IMR-90 (cell line): ENCODE measurements around the gene TRAPPC12. TPM values are rescaled to one million over a fixed set of nuclear protein-coding genes. Genes with fewer than 3 reads are reported as not detected.

Experiments used
- ATAC-seq: fragments of 200-7000 bp; cut with Tn5 transposase; 2 replicates; pipeline ENCODE4 v1.9.1; 2020; ENCODE audit warnings: low read depth, mild to moderate bottlenecking, moderate library complexity
- BruUV-seq: library from RNA; stranded (reverse); fragments of 400-500 nt; replicated peaks from 2 replicates; lab custom pipeline; 2021; lab: Mats Ljungman, UMichigan
- CTCF ChIA-PET: fragments of 300-600 bp; formaldehyde crosslinking; extraction: SDS; loops from one replicate; lab custom pipeline; 2021; ENCODE audit warnings: antibody characterized with exemption; lab: Yijun Ruan, JAX
- POLR2A ChIA-PET: fragments of 300-600 bp; sonication (Branson Sonifier 250); formaldehyde crosslinking; loops from one replicate; lab custom pipeline; 2022; ENCODE audit warnings: antibody characterized with exemption; ENCODE audit not compliant: unreplicated experiment; lab: Charles Lee
- DNase-seq: peaks from one replicate; pipeline ENCODE4 v3.0.0; 2013
- H2AFZ ChIP-seq: replicated peaks from 2 replicates; pipeline ENCODE3; 2013; ENCODE audit warnings: low read length, mild to moderate bottlenecking; ENCODE audit not compliant: poor library complexity
- H2AK5ac ChIP-seq: 2 replicates; pipeline ENCODE4 v1.6.1; 2013; ENCODE audit warnings: low read depth, low read length, inconsistent platforms
- H2AK9ac ChIP-seq: replicated peaks from 2 replicates; pipeline ENCODE3; 2013; ENCODE audit warnings: mild to moderate bottlenecking, low read depth, low read length, moderate library complexity; ENCODE audit not compliant: poor library complexity
- H2BK120ac ChIP-seq: 2 replicates; pipeline ENCODE4 v1.6.1; 2013; ENCODE audit warnings: low read depth, low read length, inconsistent platforms
- H2BK15ac ChIP-seq: 3 replicates; pipeline ENCODE4 v1.6.1; 2013; ENCODE audit warnings: low read depth, low read length, inconsistent platforms
- H2BK20ac ChIP-seq: 2 replicates; pipeline ENCODE4 v1.6.1; 2013; ENCODE audit warnings: low read depth, mild to moderate bottlenecking, inconsistent platforms, low read length, moderate library complexity
- H2BK5ac ChIP-seq: 2 replicates; pipeline ENCODE4 v1.6.1; 2013; ENCODE audit warnings: mild to moderate bottlenecking, low read depth, low read length, inconsistent platforms; ENCODE audit not compliant: poor library complexity, severe bottlenecking
- H3K14ac ChIP-seq: replicated peaks from 2 replicates; pipeline ENCODE4 v1.6.1; 2013; ENCODE audit warnings: low read depth, low read length, inconsistent platforms
- H3K18ac ChIP-seq: 2 replicates; pipeline ENCODE4 v1.6.1; 2013; ENCODE audit warnings: low read depth, low read length, control low read depth
- H3K23ac ChIP-seq: 2 replicates; pipeline ENCODE4 v1.6.1; 2013; ENCODE audit warnings: low read depth, low read length, inconsistent platforms
- H3K27ac ChIP-seq: 2 replicates; pipeline ENCODE4 v1.5.1; 2013; ENCODE audit warnings: mild to moderate bottlenecking, control low read depth, low read length; ENCODE audit not compliant: insufficient read depth
- H3K27me3 ChIP-seq: 2 replicates; pipeline ENCODE4 v1.6.1; 2013; ENCODE audit warnings: low read length; ENCODE audit not compliant: control insufficient read depth, insufficient read depth
- H3K36me3 ChIP-seq: 2 replicates; pipeline ENCODE4 v1.6.1; 2013; ENCODE audit warnings: low read length, mixed read lengths; ENCODE audit not compliant: control insufficient read depth, insufficient read depth
- H3K4ac ChIP-seq: 2 replicates; pipeline ENCODE4 v1.6.1; 2013; ENCODE audit warnings: low read depth, low read length, inconsistent platforms
- H3K4me1 ChIP-seq: 2 replicates; pipeline ENCODE4 v1.6.1; 2013; ENCODE audit warnings: low read length, mixed read lengths; ENCODE audit not compliant: control insufficient read depth, insufficient read depth
- H3K4me2 ChIP-seq: 2 replicates; pipeline ENCODE4 v1.6.1; 2013; ENCODE audit warnings: low read depth, mild to moderate bottlenecking, control low read depth, low read length, moderate library complexity
- H3K4me3 ChIP-seq: 2 replicates; pipeline ENCODE4 v1.5.1; 2013; ENCODE audit warnings: low read depth, mild to moderate bottlenecking, control low read depth, low read length, moderate library complexity; ENCODE audit not compliant: insufficient read depth
- H3K56ac ChIP-seq: 2 replicates; pipeline ENCODE4 v1.6.1; 2013; ENCODE audit warnings: low read length, inconsistent platforms; ENCODE audit not compliant: insufficient read depth; ENCODE audit errors: extremely low read depth
- H3K79me1 ChIP-seq, 2 experiments: 2 replicates each; pipeline ENCODE4 v1.6.1; 2013; ENCODE audit warnings: low read length in 2 of 2, inconsistent platforms in 1 of 2, low read depth in 1 of 2
- H3K9ac ChIP-seq: 2 replicates; pipeline ENCODE4 v1.6.1; 2013; ENCODE audit warnings: low read depth, low read length, control low read depth
- H3K9me1 ChIP-seq: 2 replicates; pipeline ENCODE4 v1.6.1; 2013; ENCODE audit warnings: low read length, inconsistent platforms; ENCODE audit not compliant: insufficient read depth
- H3K9me3 ChIP-seq: 2 replicates; pipeline ENCODE4 v1.6.1; 2013; ENCODE audit warnings: low read length; ENCODE audit not compliant: control insufficient read depth, insufficient read depth
- H4K20me1 ChIP-seq: 2 replicates; pipeline ENCODE4 v1.6.1; 2013; ENCODE audit warnings: low read length, inconsistent platforms; ENCODE audit not compliant: insufficient read depth
- H4K5ac ChIP-seq: 2 replicates; pipeline ENCODE4 v1.6.1; 2013; ENCODE audit warnings: mild to moderate bottlenecking, low read depth, low read length, control low read depth
- H4K8ac ChIP-seq, 2 experiments: 2 replicates each; pipeline ENCODE4 v1.6.1; 2013; ENCODE audit warnings: low read depth in 2 of 2, low read length in 2 of 2, control low read depth in 1 of 2, inconsistent platforms in 1 of 2
- H4K91ac ChIP-seq: 2 replicates; pipeline ENCODE4 v1.6.1; 2013; ENCODE audit warnings: low read depth, low read length, inconsistent platforms; ENCODE audit not compliant: insufficient read depth
- BHLHE40 ChIP-seq: fragments of 150-350 bp; IDR thresholded peaks from 2 replicates; pipeline ENCODE4 v1.6.1; 2016; ENCODE audit warnings: mild to moderate bottlenecking, low read depth, low read length
- CEBPB ChIP-seq: IDR thresholded peaks from 2 replicates; pipeline ENCODE4 v1.6.1; 2012; ENCODE audit warnings: low read depth, low read length, improper control_type of control experiment
- CHD1 ChIP-seq: IDR thresholded peaks from 2 replicates; pipeline ENCODE4 v1.6.1; 2012; ENCODE audit warnings: low read depth, low read length, improper control_type of control experiment
- CTCF ChIP-seq: conservative IDR thresholded peaks from 2 replicates; pipeline ENCODE4 v1.5.1; 2012; ENCODE audit warnings: mild to moderate bottlenecking, low read depth, low read length, improper control_type of control experiment
- ELK1 ChIP-seq: fragments of 150-350 bp; IDR thresholded peaks from 2 replicates; pipeline ENCODE4 v1.6.1; 2016; ENCODE audit warnings: low read depth, mild to moderate bottlenecking, low read length, moderate library complexity, borderline replicate concordance
- FOS ChIP-seq: fragments of 150-350 bp; IDR thresholded peaks from 2 replicates; pipeline ENCODE4 v1.6.1; 2016; ENCODE audit warnings: low read depth, low read length
- MAFK ChIP-seq: IDR thresholded peaks from 2 replicates; pipeline ENCODE4 v1.6.1; 2012; ENCODE audit warnings: low read depth, low read length, improper control_type of control experiment
- MAZ ChIP-seq: IDR thresholded peaks from 2 replicates; pipeline ENCODE4 v1.6.1; 2012; ENCODE audit warnings: low read depth, mild to moderate bottlenecking, low read length, improper control_type of control experiment, moderate library complexity, borderline replicate concordance
- MXI1 ChIP-seq: IDR thresholded peaks from 2 replicates; pipeline ENCODE4 v1.6.1; 2012; ENCODE audit warnings: low read depth, mild to moderate bottlenecking, low read length, moderate library complexity, borderline replicate concordance
- NFE2L2 ChIP-seq: fragments of 150-350 bp; IDR thresholded peaks from 2 replicates; pipeline ENCODE4 v1.6.1; 2016; ENCODE audit warnings: low read depth, mild to moderate bottlenecking, low read length
- POLR2A ChIP-seq: IDR thresholded peaks from 2 replicates; pipeline ENCODE4 v1.6.1; 2012; ENCODE audit warnings: mild to moderate bottlenecking, low read depth, low read length
- RAD21 ChIP-seq: IDR thresholded peaks from 2 replicates; pipeline ENCODE4 v1.6.1; 2012; ENCODE audit warnings: low read length, improper control_type of control experiment
- RCOR1 ChIP-seq: IDR thresholded peaks from 2 replicates; pipeline ENCODE4 v1.6.1; 2012; ENCODE audit warnings: mild to moderate bottlenecking, low read length, improper control_type of control experiment; ENCODE audit not compliant: insufficient replicate concordance
- RFX5 ChIP-seq: IDR thresholded peaks from 2 replicates; pipeline ENCODE4 v1.8.0; 2012; ENCODE audit warnings: low read depth, mild to moderate bottlenecking, low read length, moderate library complexity
- SMC3 ChIP-seq: fragments of 150-350 bp; IDR thresholded peaks from 2 replicates; pipeline ENCODE4 v1.6.1; 2016; ENCODE audit warnings: low read depth, mild to moderate bottlenecking, antibody characterized with exemption, low read length, moderate library complexity
- USF2 ChIP-seq: fragments of 150-350 bp; IDR thresholded peaks from 2 replicates; pipeline ENCODE4 v1.6.1; 2017; ENCODE audit warnings: mild to moderate bottlenecking, antibody characterized with exemption, low read length, low read depth
- WGBS, 2 experiments: methylation state at CpG; one replicate each; pipeline versions ENCODE4 v1.1.5 to v1.1.7; 2013; ENCODE audit warnings: missing lambda C conversion rate in 2 of 2; ENCODE audit not compliant: insufficient read length in 1 of 2; ENCODE audit errors: extremely low coverage in 2 of 2; 5-methylcytosine and 5-hydroxymethylcytosine counted together
- dilution Hi-C: fragments of 300-500 bp; cut with HindIII; formaldehyde crosslinking; loops from one replicate; pipeline ENCODE4 v1.14.3; 2018; ENCODE audit warnings: low sequenced_read_pairs; ENCODE audit not compliant: unreplicated experiment
- in situ Hi-C: fragments of 300-500 bp; cut with MboI; formaldehyde crosslinking; loops from 3 replicates; pipeline ENCODE4 v1.14.3; 2019; ENCODE audit warnings: low sequenced_read_pairs, inconsistent platforms, mixed read lengths
- intact Hi-C: fragments of 100-400 bp; cut with micrococcal nuclease; formaldehyde crosslinking; loops from 2 replicates; pipeline ENCODE4 v1.10.0; 2022
- polyA plus RNA-seq, 3 experiments: library from polyadenylated mRNA; depleted of rRNA; stranded (reverse); fragments of >200 nt; gene quantifications; 2 replicates each; pipeline ENCODE4 v1.2.3, GENCODE V29; 2012; ENCODE audit warnings: low replicate concordance in 1 of 3
- total RNA-seq: library from RNA; depleted of rRNA; stranded (reverse); fragments of >200 nt; gene quantifications from 2 replicates; pipeline ENCODE4 v1.2.3, GENCODE V29; 2012

TRAPPC12 gene
- total and polyA plus RNA-seq, 2 of the 4 experiments (the other 2 are of a cell fraction), result 25.8 to 69.9 TPM

- no peaks in the 10 kb centered on the region for H3K9me3 ChIP-seq
- BruUV-seq, result no TSS peak
- 94% methylated on average over 6 of the region's 14 CpGs; no CpG with 5 or more reads in 1 of the 2 experiments for WGBS, 2 experiments
- no peak overlapping the region for H2BK5ac ChIP-seq
- no peak overlapping the region for H3K27ac ChIP-seq
- H3K4ac ChIP-seq, result peak overlapping the region; percentile 96
- H2BK20ac ChIP-seq, result peak overlapping the region; percentile 10; the same call in 1 of the 2 replicates
- no peak overlapping the region for H2AK5ac ChIP-seq
- H3K23ac ChIP-seq, result no peak overlapping the region
- no peak overlapping the region for H3K4me2 ChIP-seq
- in situ Hi-C loops, result no loop called here
- no peak overlapping the region for H3K56ac ChIP-seq
- no peak overlapping the region; a peak in 2 of 4 replicates for H4K8ac ChIP-seq
- no peak overlapping the region for H3K4me3 ChIP-seq
- intact Hi-C loops, result loop anchor here (5.0 kb wide), 1 partner anchor 185 kb away; no protein-coding TSS in a partner anchor
- no peak overlapping the region; the same call in 2 of the 3 replicates for H2BK15ac ChIP-seq
- no peak overlapping the region for H3K18ac ChIP-seq
- dilution Hi-C loops, result no loop called here
- no peak for ATAC-seq
- H3K9ac ChIP-seq, result no peak overlapping the region
- peaks cover 5 to 50% of the 10 kb centered on the region in 2 experiments; a peak in 3 of 4 replicates for H3K79me1 ChIP-seq
- no peak for TF ChIP-seq BHLHE40
- TF ChIP-seq RCOR1, result no peak
- TF ChIP-seq USF2, result no peak
- no peak for TF ChIP-seq CHD1
- no peak for TF ChIP-seq FOS
- no peak for TF ChIP-seq RAD21
- TF ChIP-seq CEBPB, result no peak
- no peak for TF ChIP-seq NFE2L2
- no peak for TF ChIP-seq ELK1
- no peak for TF ChIP-seq POLR2A
- no peak for TF ChIP-seq CTCF
- no peak for TF ChIP-seq MXI1
- TF ChIP-seq RFX5, result no peak
- TF ChIP-seq SMC3, result no peak
- no peak for TF ChIP-seq MAFK
- TF ChIP-seq MAZ, result no peak
- peaks cover 27% of the 10 kb centered on the region for H3K9me1 ChIP-seq
- no peaks in the 10 kb centered on the region for H3K27me3 ChIP-seq
- H2AK9ac ChIP-seq, result no peak overlapping the region
- H2BK120ac ChIP-seq, result peak overlapping the region; percentile 95; the same call in 1 of the 2 replicates
- no peak overlapping the region for H3K14ac ChIP-seq
- H4K91ac ChIP-seq, result no peak overlapping the region
- H3K4me1 ChIP-seq, result peaks cover 28% of the 10 kb centered on the region
- no peak for DNase-seq
- POLR2A ChIA-PET, result no interaction called here
- H2AFZ ChIP-seq, result no peak overlapping the region
- H4K20me1 ChIP-seq, result no peaks in the 10 kb centered on the region
- no peak overlapping the region for H4K5ac ChIP-seq
- peaks cover 33% of the 10 kb centered on the region for H3K36me3 ChIP-seq
- CTCF ChIA-PET, result interaction anchor here (0.6 kb wide), 1 partner anchor 22 kb away, joined by 8 read pairs; no protein-coding TSS in a partner anchor
Observed at GRCh38 chr2:3466966-3467365, 87.5 kb downstream of the TRAPPC12 start.
